Activated naive CD8-positive, alpha-beta T cell treated with anti-CD3 and anti-CD28 coated beads, Interleukin-2, amount 50 U/mL, for 24 hours (primary cell): ENCODE data around the gene ADAMTS15.

Experiments
- ATAC-seq: fragments of 150-1000 bp; cut with Tn5 transposase; one replicate; pipeline ENCODE4 v1.10.0; 2021
- DNase-seq: peaks from one replicate; pipeline ENCODE4 v3.0.0; 2021
- H3K27ac Mint-ChIP-seq: one replicate; pipeline ENCODE4 v1.8.0; 2021; ENCODE audit warnings: mild to moderate bottlenecking, mixed read lengths
- H3K27me3 Mint-ChIP-seq: one replicate; pipeline ENCODE4 v1.8.0; 2021; ENCODE audit warnings: mixed read lengths
- H3K36me3 Mint-ChIP-seq: one replicate; pipeline ENCODE4 v1.8.0; 2021; ENCODE audit warnings: low read depth, mixed read lengths
- H3K4me1 Mint-ChIP-seq: one replicate; pipeline ENCODE4 v1.8.0; 2021; ENCODE audit warnings: mixed read lengths
- H3K4me3 Mint-ChIP-seq: one replicate; pipeline ENCODE4 v1.8.0; 2021; ENCODE audit warnings: mild to moderate bottlenecking, moderate library complexity, mixed read lengths
- H3K9me3 Mint-ChIP-seq: one replicate; pipeline ENCODE4 v1.8.0; 2021; ENCODE audit warnings: mixed read lengths

Gene ADAMTS15

GRCh38 chr11:130455483-130456127 lies 7.2 kb downstream of the ADAMTS15 start:
- H3K27me3 Mint-ChIP-seq: peaks cover 22% of the 10 kb centered on the region
- H3K27ac Mint-ChIP-seq: no peak overlapping the region
- no peak overlapping the region for H3K4me3 Mint-ChIP-seq
- no peaks in the 10 kb centered on the region for H3K9me3 Mint-ChIP-seq
- H3K4me1 Mint-ChIP-seq: no peaks in the 10 kb centered on the region
- no peak for DNase-seq
- no peak for ATAC-seq
- no peaks in the 10 kb centered on the region for H3K36me3 Mint-ChIP-seq

DNA sequence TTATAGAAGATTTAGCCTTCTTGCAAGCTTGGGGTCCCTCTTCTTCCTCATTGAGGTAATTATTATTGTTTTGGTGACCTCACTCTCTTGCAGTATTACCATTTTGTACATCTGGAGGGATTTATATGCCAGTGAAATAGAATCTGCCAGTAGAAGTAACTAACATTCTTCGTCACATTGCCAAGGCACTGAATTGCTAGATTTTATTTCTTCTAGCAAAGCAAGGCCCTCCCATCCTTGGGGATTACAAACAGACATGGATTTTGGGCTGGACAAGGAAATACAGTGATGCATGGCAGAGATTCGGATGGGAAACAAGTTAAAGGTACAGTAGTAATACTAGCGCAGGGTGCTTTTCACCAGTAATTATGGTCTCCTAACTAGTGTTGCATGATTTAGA lies 7.8 kb downstream of the ADAMTS15 start:
- H3K9me3 Mint-ChIP-seq: no peaks in the 10 kb centered on the region
- H3K4me3 Mint-ChIP-seq: no peak overlapping the region
- no peaks in the 10 kb centered on the region for H3K4me1 Mint-ChIP-seq
- no peak for DNase-seq
- no peaks in the 10 kb centered on the region for H3K36me3 Mint-ChIP-seq
- H3K27ac Mint-ChIP-seq: no peak overlapping the region
- H3K27me3 Mint-ChIP-seq: peaks cover 15% of the 10 kb centered on the region
- ATAC-seq: no peak

- Mint-ChIP-seq H3K4me3 (no peak overlapping the region), H3K9me3 (no peaks in the 10 kb centered on the region), H3K27me3 (peaks cover 10% of the 10 kb centered on the region), H3K36me3 (no peaks in the 10 kb centered on the region), H3K27ac (no peak overlapping the region), H3K4me1 (no peaks in the 10 kb centered on the region)
- no peak for ATAC-seq
- DNase-seq: no peak
These were observed 9.4 kb downstream of the ADAMTS15 start for GRCh38 chr11:130457623-130458409.

- Mint-ChIP-seq H3K4me3 (no peak overlapping the region), H3K27me3 (peaks cover 10% of the 10 kb centered on the region), H3K36me3 (no peaks in the 10 kb centered on the region), H3K27ac (no peak overlapping the region), H3K9me3 (no peaks in the 10 kb centered on the region), H3K4me1 (no peaks in the 10 kb centered on the region)
- ATAC-seq (no peak), DNase-seq (no peak)
These were observed 9.9 kb downstream of the ADAMTS15 start for GRCh38 chr11:130458410-130458729.

DNA sequence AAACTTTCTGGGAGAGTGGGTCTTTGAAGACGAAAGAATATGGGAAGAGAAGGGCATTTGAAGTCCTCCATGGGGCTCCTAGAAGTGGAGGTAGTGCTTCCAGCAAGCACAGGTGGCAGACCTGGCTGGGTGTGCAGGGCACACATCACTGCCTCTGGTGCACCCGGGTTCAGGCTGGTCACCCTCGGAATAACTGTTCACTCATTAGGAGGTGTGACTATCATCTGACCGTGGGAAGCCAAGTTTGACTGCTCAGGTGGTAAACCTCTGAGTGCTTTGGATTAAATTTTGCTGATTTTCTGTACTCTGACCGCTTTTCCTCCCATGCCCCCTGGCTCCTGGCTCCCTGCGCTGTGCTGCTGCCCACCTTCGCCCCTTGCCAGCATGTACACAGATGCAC lies 11.1 kb downstream of the ADAMTS15 start:
- Mint-ChIP-seq H3K27me3 (peaks cover 6% of the 10 kb centered on the region), H3K36me3 (no peaks in the 10 kb centered on the region), H3K9me3 (no peaks in the 10 kb centered on the region), H3K4me1 (no peaks in the 10 kb centered on the region), H3K4me3 (no peak overlapping the region), H3K27ac (no peak overlapping the region)
- DNase-seq (no peak), ATAC-seq (no peak)

DNA sequence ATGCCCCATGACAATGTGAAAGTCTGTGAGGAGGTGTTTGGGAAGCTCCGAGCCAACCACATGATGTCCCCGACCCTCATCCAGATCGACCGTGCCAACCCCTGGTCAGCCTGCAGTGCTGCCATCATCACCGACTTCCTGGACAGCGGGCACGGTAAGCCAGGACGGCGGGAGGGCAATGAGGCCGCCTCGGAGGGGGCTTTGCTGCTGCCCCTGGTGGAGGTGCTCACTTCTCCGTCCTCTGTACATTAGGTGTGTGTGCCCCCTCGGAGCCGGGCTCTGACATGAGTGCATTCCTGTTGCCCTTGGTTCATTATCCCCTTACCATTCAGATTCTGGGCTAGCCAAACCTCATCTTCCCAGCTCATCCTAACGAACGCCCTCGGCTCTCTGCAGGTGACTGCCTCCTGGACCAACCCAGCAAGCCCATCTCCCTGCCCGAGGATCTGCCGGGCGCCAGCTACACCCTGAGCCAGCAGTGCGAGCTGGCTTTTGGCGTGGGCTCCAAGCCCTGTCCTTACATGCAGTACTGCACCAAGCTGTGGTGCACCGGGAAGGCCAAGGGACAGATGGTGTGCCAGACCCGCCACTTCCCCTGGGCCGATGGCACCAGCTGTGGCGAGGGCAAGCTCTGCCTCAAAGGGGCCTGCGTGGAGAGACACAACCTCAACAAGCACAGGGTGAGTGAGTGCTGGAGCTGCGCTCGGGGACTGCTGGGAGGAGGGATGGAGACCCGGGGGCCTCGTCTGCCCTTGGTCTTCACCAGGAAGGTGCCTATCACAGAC lies 13.8 kb downstream of the ADAMTS15 start:
- no peak for ATAC-seq
- no peak overlapping the region for H3K27ac Mint-ChIP-seq

DNA sequence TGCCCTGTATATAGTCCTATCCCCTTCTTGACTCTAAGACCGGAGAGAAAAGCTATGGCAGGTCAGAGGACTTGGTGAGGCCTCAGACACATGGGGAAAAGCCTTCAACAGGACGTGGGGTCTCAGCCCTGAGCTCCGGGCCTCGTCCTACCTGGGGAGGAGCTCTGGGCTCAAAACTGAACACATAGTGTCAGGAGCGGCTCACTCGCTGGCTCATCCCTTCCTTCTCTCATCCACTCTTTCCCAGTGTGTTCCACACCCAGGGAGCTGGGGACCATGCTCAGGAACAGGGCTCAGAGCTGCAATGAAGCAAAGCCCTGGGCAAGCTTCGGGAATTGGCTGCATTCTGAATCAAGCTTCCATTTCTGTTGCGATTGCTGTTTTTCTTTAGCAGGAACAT lies 14.5 kb downstream of the ADAMTS15 start:
- DNase-seq: no peak
- Mint-ChIP-seq H3K36me3 (no peaks in the 10 kb centered on the region), H3K4me3 (no peak overlapping the region), H3K27me3 (no peaks in the 10 kb centered on the region), H3K4me1 (no peaks in the 10 kb centered on the region), H3K27ac (no peak overlapping the region), H3K9me3 (no peaks in the 10 kb centered on the region)
- ATAC-seq: no peak

More for the DNA sequence above, 13.8 kb downstream of the ADAMTS15 start:
- Mint-ChIP-seq H3K4me3 (no peak overlapping the region), H3K36me3 (no peaks in the 10 kb centered on the region), H3K9me3 (no peaks in the 10 kb centered on the region), H3K4me1 (no peaks in the 10 kb centered on the region), H3K27me3 (no peaks in the 10 kb centered on the region)
- no peak for DNase-seq

GRCh38 chr11:130464291-130464812 lies 15.9 kb downstream of the ADAMTS15 start:
- no peaks in the 10 kb centered on the region for H3K4me1 Mint-ChIP-seq
- ATAC-seq: no peak

GRCh38 chr11:130465263-130465662 lies 16.8 kb downstream of the ADAMTS15 start:
- Mint-ChIP-seq H3K36me3 (no peaks in the 10 kb centered on the region), H3K27me3 (no peaks in the 10 kb centered on the region), H3K4me1 (no peaks in the 10 kb centered on the region), H3K9me3 (no peaks in the 10 kb centered on the region), H3K4me3 (no peak overlapping the region), H3K27ac (no peak overlapping the region)
- ATAC-seq (no peak), DNase-seq (no peak)

More at GRCh38 chr11:130464291-130464812, 15.9 kb downstream of the ADAMTS15 start:
- no peak for DNase-seq
- no peaks in the 10 kb centered on the region for H3K27me3 Mint-ChIP-seq
- no peaks in the 10 kb centered on the region for H3K36me3 Mint-ChIP-seq
- H3K4me3 Mint-ChIP-seq: no peak overlapping the region
- H3K9me3 Mint-ChIP-seq: no peaks in the 10 kb centered on the region
- no peak overlapping the region for H3K27ac Mint-ChIP-seq

- no peaks in the 10 kb centered on the region for H3K36me3 Mint-ChIP-seq
- no peaks in the 10 kb centered on the region for H3K27me3 Mint-ChIP-seq
- no peak overlapping the region for H3K4me3 Mint-ChIP-seq
- DNase-seq: no peak
- ATAC-seq: no peak
- no peaks in the 10 kb centered on the region for H3K9me3 Mint-ChIP-seq
- no peaks in the 10 kb centered on the region for H3K4me1 Mint-ChIP-seq
- H3K27ac Mint-ChIP-seq: no peak overlapping the region
These were observed 18.9 kb downstream of the ADAMTS15 start for GRCh38 chr11:130467116-130467900.

- no peaks in the 10 kb centered on the region for H3K9me3 Mint-ChIP-seq
- H3K4me3 Mint-ChIP-seq: no peak overlapping the region
- no peaks in the 10 kb centered on the region for H3K36me3 Mint-ChIP-seq
- no peaks in the 10 kb centered on the region for H3K27me3 Mint-ChIP-seq
- no peak overlapping the region for H3K27ac Mint-ChIP-seq
- no peaks in the 10 kb centered on the region for H3K4me1 Mint-ChIP-seq
- ATAC-seq (no peak), DNase-seq (no peak)
These were observed 20.7 kb downstream of the ADAMTS15 start for GRCh38 chr11:130469181-130469580.

GRCh38 chr11:130470832-130471706 lies 22.6 kb downstream of the ADAMTS15 start:
- ATAC-seq: no peak
- no peak overlapping the region for H3K27ac Mint-ChIP-seq
- H3K4me3 Mint-ChIP-seq: no peak overlapping the region
- no peak for DNase-seq
- no peaks in the 10 kb centered on the region for H3K36me3 Mint-ChIP-seq
- no peaks in the 10 kb centered on the region for H3K9me3 Mint-ChIP-seq
- H3K4me1 Mint-ChIP-seq: no peaks in the 10 kb centered on the region
- H3K27me3 Mint-ChIP-seq: no peaks in the 10 kb centered on the region

DNA sequence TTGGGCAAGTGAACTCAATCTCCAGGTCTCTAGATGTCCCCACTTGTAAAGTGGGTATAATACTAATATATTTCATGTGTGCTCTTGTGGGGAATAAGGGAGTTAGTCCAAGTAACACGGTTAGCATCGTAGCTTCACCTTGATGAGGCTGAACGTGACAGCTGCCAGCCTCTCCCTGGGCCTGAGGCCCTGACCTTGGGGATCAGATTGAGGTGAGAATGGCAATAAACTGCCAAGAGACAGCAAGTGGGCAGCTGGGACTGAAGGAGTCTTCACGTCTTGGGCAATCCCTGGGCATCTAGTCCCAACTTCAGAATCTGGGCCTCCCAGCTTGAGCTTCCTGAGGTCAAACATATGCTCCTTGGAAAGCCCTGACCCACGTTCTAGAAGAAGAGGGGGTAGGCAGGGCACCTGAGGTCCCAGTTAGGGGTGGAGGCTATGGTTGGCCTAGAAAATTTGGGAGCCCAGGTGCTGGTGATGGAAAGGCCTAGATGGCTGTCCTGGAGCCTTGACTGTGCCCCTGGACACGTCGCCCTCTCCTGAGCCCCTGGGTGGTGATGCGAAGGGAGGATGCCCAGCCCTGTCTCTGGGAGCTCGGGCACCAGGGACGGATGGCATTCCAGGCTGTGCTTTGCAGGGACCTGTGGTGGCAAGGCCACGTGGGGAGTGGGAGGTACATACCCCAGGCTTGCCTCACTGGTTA lies 23.4 kb downstream of the ADAMTS15 start:
- H3K27ac Mint-ChIP-seq: no peak overlapping the region
- H3K4me1 Mint-ChIP-seq: no peaks in the 10 kb centered on the region
- H3K36me3 Mint-ChIP-seq: no peaks in the 10 kb centered on the region
- H3K9me3 Mint-ChIP-seq: no peaks in the 10 kb centered on the region
- H3K4me3 Mint-ChIP-seq: no peak overlapping the region
- H3K27me3 Mint-ChIP-seq: no peaks in the 10 kb centered on the region
- DNase-seq (no peak), ATAC-seq (no peak)
